Osteoblast (primary cell): ENCODE measurements around the gene DCDC1. TPM values are rescaled to one million over a fixed set of nuclear protein-coding genes. Genes with fewer than 3 reads are reported as not detected.
A peak's percentile ranks its signal among the peaks of the same experiment; 100 is the strongest.

Experiments
- DNase-seq: peaks from one replicate; pipeline ENCODE4 v3.0.0; 2011; ENCODE audit warnings: low spot score, mixed read lengths; ENCODE audit not compliant: insufficient read length; ENCODE audit errors: missing footprints
- H2AFZ ChIP-seq: 2 replicates; pipeline ENCODE4 v1.6.0; 2011; ENCODE audit warnings: mild to moderate bottlenecking, low read length
- H3K27ac ChIP-seq: 2 replicates; pipeline ENCODE4 v1.5.1; 2011; ENCODE audit warnings: mild to moderate bottlenecking, low read depth, low read length, moderate library complexity
- H3K27me3 ChIP-seq: 2 replicates; pipeline ENCODE4 v1.6.0; 2012; ENCODE audit warnings: mild to moderate bottlenecking, control low read depth, inconsistent platforms, low read length, moderate library complexity; ENCODE audit not compliant: insufficient read depth
- H3K36me3 ChIP-seq: 2 replicates; pipeline ENCODE4 v1.5.1; 2011; ENCODE audit warnings: mild to moderate bottlenecking, low read length, control low read depth, moderate library complexity; ENCODE audit not compliant: insufficient read depth
- H3K4me1 ChIP-seq: 2 replicates; pipeline ENCODE4 v1.5.1; 2011; ENCODE audit warnings: mild to moderate bottlenecking, low read length, control low read depth, moderate library complexity; ENCODE audit not compliant: insufficient read depth
- H3K4me2 ChIP-seq: 2 replicates; pipeline ENCODE4 v1.6.0; 2011; ENCODE audit warnings: mild to moderate bottlenecking, low read length; ENCODE audit not compliant: insufficient read depth
- H3K4me3 ChIP-seq: fragments of 200-600 bp; sonication (generic); 3 replicates; pipeline ENCODE4 v1.5.1; 2012; ENCODE audit warnings: mild to moderate bottlenecking, low read length, inconsistent platforms; ENCODE audit not compliant: insufficient read depth
- H3K79me2 ChIP-seq: 2 replicates; pipeline ENCODE4 v1.6.0; 2012; ENCODE audit warnings: mild to moderate bottlenecking, low read length, control low read depth, inconsistent platforms; ENCODE audit not compliant: insufficient read depth
- H3K9me3 ChIP-seq: 2 replicates; pipeline ENCODE4 v1.5.1; 2011; ENCODE audit warnings: low read depth, low read length, control low read depth
- H4K20me1 ChIP-seq: 2 replicates; pipeline ENCODE4 v1.6.0; 2012; ENCODE audit warnings: mild to moderate bottlenecking, low read length, control low read depth; ENCODE audit not compliant: insufficient read depth
- CTCF ChIP-seq: IDR thresholded peaks from 2 replicates; pipeline ENCODE4 v1.5.1; 2011; ENCODE audit warnings: mild to moderate bottlenecking, low read depth, low read length, moderate library complexity; ENCODE audit errors: extremely low read depth
- total RNA-seq: library from RNA; depleted of rRNA; stranded (reverse); fragments of >200 nt; gene quantifications from 2 replicates; pipeline ENCODE4 v1.2.3, GENCODE V29; 2012

The DCDC1 gene
- total RNA-seq, 1 donor: 1.1 TPM

- Histone ChIP-seq H3K4me1 (no peaks in the 10 kb centered on the region), H3K79me2 (no peaks in the 10 kb centered on the region), H3K9me3 (no peaks in the 10 kb centered on the region), H3K27me3 (no peaks in the 10 kb centered on the region), H3K4me3 (no peak overlapping the region), H4K20me1 (no peaks in the 10 kb centered on the region), H3K27ac (no peak overlapping the region), H3K36me3 (no peaks in the 10 kb centered on the region), H2AFZ (no peak overlapping the region), H3K4me2 (no peak overlapping the region)
- DNase-seq: no peak
- peak; percentile 55 for TF ChIP-seq CTCF
Observed at GRCh38 chr11:31240340-31240904, 129.1 kb downstream of the DCDC1 start.

GRCh38 chr11:31237819-31238760 lies 131.4 kb downstream of the DCDC1 start:
- Histone ChIP-seq H3K79me2 (no peaks in the 10 kb centered on the region), H3K36me3 (no peaks in the 10 kb centered on the region), H4K20me1 (no peaks in the 10 kb centered on the region), H3K27ac (no peak overlapping the region), H3K9me3 (no peaks in the 10 kb centered on the region), H3K4me1 (no peaks in the 10 kb centered on the region), H3K27me3 (no peaks in the 10 kb centered on the region), H2AFZ (no peak overlapping the region), H3K4me2 (no peak overlapping the region), H3K4me3 (no peak overlapping the region)
- DNase-seq: no peak
- no peak for TF ChIP-seq CTCF

- Histone ChIP-seq H3K36me3 (no peaks in the 10 kb centered on the region), H3K4me2 (no peak overlapping the region), H3K27me3 (no peaks in the 10 kb centered on the region), H3K79me2 (no peaks in the 10 kb centered on the region), H3K9me3 (no peaks in the 10 kb centered on the region), H3K27ac (no peak overlapping the region), H2AFZ (no peak overlapping the region), H3K4me3 (no peak overlapping the region), H4K20me1 (no peaks in the 10 kb centered on the region), H3K4me1 (no peaks in the 10 kb centered on the region)
- no peak for DNase-seq
- TF ChIP-seq CTCF: peak; percentile 39
Observed at GRCh38 chr11:31236143-31236542, 133.4 kb downstream of the DCDC1 start.

GRCh38 chr11:31233425-31233824 lies 136.1 kb downstream of the DCDC1 start:
- Histone ChIP-seq H3K4me1 (no peaks in the 10 kb centered on the region), H3K79me2 (no peaks in the 10 kb centered on the region), H3K4me3 (no peak overlapping the region), H3K36me3 (no peaks in the 10 kb centered on the region), H3K4me2 (no peak overlapping the region), H4K20me1 (no peaks in the 10 kb centered on the region), H2AFZ (no peak overlapping the region), H3K9me3 (no peaks in the 10 kb centered on the region), H3K27me3 (no peaks in the 10 kb centered on the region), H3K27ac (no peak overlapping the region)
- no peak for TF ChIP-seq CTCF
- DNase-seq: no peak
